HEK293 (cell line): ENCODE measurements around the gene PDK2.

ENCODE experiments used
- GFI1B ChIP-seq: fragments of 450-650 bp; formaldehyde crosslinking; IDR thresholded peaks from 2 replicates; pipeline ENCODE4 v1.5.1; 2016; ENCODE audit warnings: missing biosample characterization, missing genetic modification characterization
- HOXD13 ChIP-seq: sonication (generic); formaldehyde crosslinking; IDR thresholded peaks from 2 replicates; pipeline ENCODE4 v1.8.0; 2022; ENCODE audit warnings: missing genetic modification reagents, borderline replicate concordance
- INSM2 ChIP-seq: fragments of 450-650 bp; formaldehyde crosslinking; IDR thresholded peaks from 2 replicates; pipeline ENCODE4 v1.5.1; 2016; ENCODE audit warnings: missing biosample characterization, missing genetic modification characterization
- KLF16 ChIP-seq: fragments of 450-650 bp; formaldehyde crosslinking; IDR thresholded peaks from 2 replicates; pipeline ENCODE4 v1.5.1; 2017; ENCODE audit warnings: missing biosample characterization, missing genetic modification characterization
- SETDB1 ChIP-seq: IDR thresholded peaks from one replicate; pipeline ENCODE4 v1.6.1; 2017; ENCODE audit warnings: mild to moderate bottlenecking, low read length, moderate library complexity, mixed read lengths; ENCODE audit not compliant: insufficient read length
- ZBTB20 ChIP-seq: fragments of 450-650 bp; formaldehyde crosslinking; IDR thresholded peaks from 2 replicates; pipeline ENCODE4 v1.5.1; 2016; ENCODE audit warnings: missing biosample characterization, missing genetic modification characterization
- ZBTB7A ChIP-seq: fragments of 450-650 bp; formaldehyde crosslinking; IDR thresholded peaks from 2 replicates; pipeline ENCODE4 v1.5.1; 2016; ENCODE audit warnings: low read depth, missing biosample characterization, missing genetic modification characterization
- ZFP41 ChIP-seq: fragments of 450-650 bp; formaldehyde crosslinking; IDR thresholded peaks from 2 replicates; pipeline ENCODE4 v1.5.1; 2016; ENCODE audit warnings: missing biosample characterization, missing genetic modification characterization, borderline replicate concordance
- ZIC2 ChIP-seq: fragments of 450-650 bp; formaldehyde crosslinking; IDR thresholded peaks from 2 replicates; pipeline ENCODE4 v1.5.1; 2016; ENCODE audit warnings: missing biosample characterization, missing genetic modification characterization
- ZNF16 ChIP-seq: fragments of 450-650 bp; formaldehyde crosslinking; IDR thresholded peaks from 2 replicates; pipeline ENCODE4 v1.5.1; 2016; ENCODE audit warnings: low read depth, missing biosample characterization, missing genetic modification characterization
- ZNF2 ChIP-seq: fragments of 450-650 bp; formaldehyde crosslinking; IDR thresholded peaks from 2 replicates; pipeline ENCODE4 v1.5.1; 2016; ENCODE audit warnings: missing biosample characterization, missing genetic modification characterization
- ZNF302 ChIP-seq: fragments of 450-650 bp; formaldehyde crosslinking; IDR thresholded peaks from 2 replicates; pipeline ENCODE4 v1.5.1; 2016; ENCODE audit warnings: missing biosample characterization, missing genetic modification characterization, low read depth
- ZNF350 ChIP-seq: fragments of 450-650 bp; formaldehyde crosslinking; IDR thresholded peaks from 2 replicates; pipeline ENCODE4 v1.5.0; 2017; ENCODE audit warnings: missing biosample characterization, mild to moderate bottlenecking, missing genetic modification characterization
- ZNF394 ChIP-seq: fragments of 450-650 bp; formaldehyde crosslinking; IDR thresholded peaks from 2 replicates; pipeline ENCODE4 v1.5.1; 2016; ENCODE audit warnings: missing biosample characterization, missing genetic modification characterization, mild to moderate bottlenecking, moderate library complexity, borderline replicate concordance
- ZNF404 ChIP-seq: fragments of 450-650 bp; formaldehyde crosslinking; IDR thresholded peaks from 2 replicates; pipeline ENCODE4 v1.5.1; 2017; ENCODE audit warnings: missing biosample characterization, missing genetic modification characterization
- ZNF529 ChIP-seq: fragments of 450-650 bp; formaldehyde crosslinking; IDR thresholded peaks from 2 replicates; pipeline ENCODE4 v1.5.1; 2017; ENCODE audit warnings: missing genetic modification characterization, missing biosample characterization; ENCODE audit not compliant: insufficient replicate concordance
- ZNF629 ChIP-seq: fragments of 450-650 bp; formaldehyde crosslinking; IDR thresholded peaks from 2 replicates; pipeline ENCODE4 v1.5.1; 2017; ENCODE audit warnings: missing biosample characterization, missing genetic modification characterization
- ZNF701 ChIP-seq: fragments of 450-650 bp; formaldehyde crosslinking; IDR thresholded peaks from 2 replicates; pipeline ENCODE4 v1.5.1; 2016; ENCODE audit warnings: missing biosample characterization, missing genetic modification characterization
- ZNF707 ChIP-seq: fragments of 450-650 bp; formaldehyde crosslinking; IDR thresholded peaks from 2 replicates; pipeline ENCODE4 v1.5.1; 2016; ENCODE audit warnings: missing biosample characterization, missing genetic modification characterization
- ZNF830 ChIP-seq: fragments of 450-650 bp; IDR thresholded peaks from 2 replicates; pipeline ENCODE4 v1.5.0; 2018; ENCODE audit warnings: missing biosample characterization, missing genetic modification characterization, low read depth, mild to moderate bottlenecking, moderate library complexity
- ZNF843 ChIP-seq: fragments of 450-650 bp; formaldehyde crosslinking; IDR thresholded peaks from 2 replicates; pipeline ENCODE4 v1.5.1; 2016; ENCODE audit warnings: missing biosample characterization, missing genetic modification characterization
- ZSCAN18 ChIP-seq: fragments of 450-650 bp; formaldehyde crosslinking; IDR thresholded peaks from 2 replicates; pipeline ENCODE4 v1.5.1; 2016; ENCODE audit warnings: missing biosample characterization, missing genetic modification characterization
- TF ChIP-seq, protein P1 (sequence below): fragments of 450-650 bp; formaldehyde crosslinking; IDR thresholded peaks from 2 replicates; pipeline ENCODE4 v1.5.1; 2016; ENCODE audit warnings: missing biosample characterization, missing genetic modification characterization
- TF ChIP-seq, protein P2 (sequence below): fragments of 450-650 bp; formaldehyde crosslinking; IDR thresholded peaks from 2 replicates; pipeline ENCODE4 v1.5.1; 2016; ENCODE audit warnings: missing biosample characterization, missing genetic modification characterization
- TF ChIP-seq, protein P3 (sequence below): fragments of 450-650 bp; formaldehyde crosslinking; IDR thresholded peaks from 2 replicates; pipeline ENCODE4 v1.5.1; 2016; ENCODE audit warnings: missing biosample characterization, missing genetic modification characterization

Gene PDK2

DNA sequence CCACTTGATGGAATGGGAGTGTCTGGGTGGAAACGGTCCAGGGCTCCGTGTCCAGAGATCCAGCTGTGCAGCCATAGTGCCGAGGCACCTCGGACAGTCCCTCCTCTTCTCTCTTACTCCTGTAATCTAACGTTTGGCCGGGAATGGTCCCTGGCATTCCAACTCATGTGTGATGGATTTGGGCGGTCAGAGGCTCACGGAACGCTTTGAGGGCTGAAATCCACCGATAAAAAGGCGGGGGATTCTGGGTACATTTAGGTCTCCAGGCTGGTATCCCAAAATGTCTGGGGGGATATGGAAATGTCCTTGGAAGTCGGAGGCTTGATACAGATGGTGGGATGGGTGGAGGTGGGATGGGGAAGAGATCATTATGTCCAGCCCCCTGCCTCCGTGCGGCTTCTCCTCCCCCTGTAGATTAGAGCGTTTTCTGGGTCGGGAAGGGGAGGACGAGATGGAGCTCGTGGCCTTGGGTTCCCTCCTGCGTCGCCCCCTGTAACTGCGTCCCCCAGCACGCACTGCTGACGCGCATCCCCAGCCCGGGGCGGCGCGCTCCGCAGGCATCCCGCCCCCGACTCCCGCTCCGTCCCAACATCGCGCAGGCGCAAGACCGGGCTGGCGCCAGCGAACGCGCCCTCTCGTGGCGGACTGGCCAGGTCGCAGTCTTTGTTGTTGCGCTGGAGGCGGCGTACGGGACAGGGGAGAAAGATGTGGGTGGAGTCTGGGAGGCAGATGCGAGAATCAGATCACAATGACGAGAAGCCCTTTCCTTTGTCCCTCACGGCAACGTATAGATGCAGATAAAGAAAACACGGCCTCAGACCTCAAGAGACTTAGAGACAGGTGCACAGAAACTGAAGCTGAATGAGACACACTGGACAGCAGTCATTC lies 66.1 kb downstream of the PDK2 start (continued):
- TF ChIP-seq, protein P1, sequence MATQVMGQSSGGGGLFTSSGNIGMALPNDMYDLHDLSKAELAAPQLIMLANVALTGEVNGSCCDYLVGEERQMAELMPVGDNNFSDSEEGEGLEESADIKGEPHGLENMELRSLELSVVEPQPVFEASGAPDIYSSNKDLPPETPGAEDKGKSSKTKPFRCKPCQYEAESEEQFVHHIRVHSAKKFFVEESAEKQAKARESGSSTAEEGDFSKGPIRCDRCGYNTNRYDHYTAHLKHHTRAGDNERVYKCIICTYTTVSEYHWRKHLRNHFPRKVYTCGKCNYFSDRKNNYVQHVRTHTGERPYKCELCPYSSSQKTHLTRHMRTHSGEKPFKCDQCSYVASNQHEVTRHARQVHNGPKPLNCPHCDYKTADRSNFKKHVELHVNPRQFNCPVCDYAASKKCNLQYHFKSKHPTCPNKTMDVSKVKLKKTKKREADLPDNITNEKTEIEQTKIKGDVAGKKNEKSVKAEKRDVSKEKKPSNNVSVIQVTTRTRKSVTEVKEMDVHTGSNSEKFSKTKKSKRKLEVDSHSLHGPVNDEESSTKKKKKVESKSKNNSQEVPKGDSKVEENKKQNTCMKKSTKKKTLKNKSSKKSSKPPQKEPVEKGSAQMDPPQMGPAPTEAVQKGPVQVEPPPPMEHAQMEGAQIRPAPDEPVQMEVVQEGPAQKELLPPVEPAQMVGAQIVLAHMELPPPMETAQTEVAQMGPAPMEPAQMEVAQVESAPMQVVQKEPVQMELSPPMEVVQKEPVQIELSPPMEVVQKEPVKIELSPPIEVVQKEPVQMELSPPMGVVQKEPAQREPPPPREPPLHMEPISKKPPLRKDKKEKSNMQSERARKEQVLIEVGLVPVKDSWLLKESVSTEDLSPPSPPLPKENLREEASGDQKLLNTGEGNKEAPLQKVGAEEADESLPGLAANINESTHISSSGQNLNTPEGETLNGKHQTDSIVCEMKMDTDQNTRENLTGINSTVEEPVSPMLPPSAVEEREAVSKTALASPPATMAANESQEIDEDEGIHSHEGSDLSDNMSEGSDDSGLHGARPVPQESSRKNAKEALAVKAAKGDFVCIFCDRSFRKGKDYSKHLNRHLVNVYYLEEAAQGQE (tag by site-specific recombination), result peak; percentile 11; the same call in 1 of the 2 replicates
- TF ChIP-seq ZSCAN18 (tag by site-specific recombination) (no peak), ZNF529 (no peak), ZBTB7A (tag by site-specific recombination) (peak; percentile 63; the same call in 1 of the 2 replicates), ZFP41 (tag by site-specific recombination) (no peak), ZNF629 (tag by site-specific recombination) (peak; percentile 80), SETDB1 (no peak), ZNF394 (tag by site-specific recombination) (peak; percentile 41; the same call in 1 of the 2 replicates), ZNF701 (tag by site-specific recombination) (no peak), ZBTB20 (tag by site-specific recombination) (peak; percentile 92), ZNF350 (tag by site-specific recombination) (no peak), INSM2 (peak; percentile 56; the same call in 1 of the 2 replicates), ZNF830 (tag by site-specific recombination) (no peak), ZNF707 (no peak), ZNF2 (tag by site-specific recombination) (peak; percentile 40), KLF16 (tag by site-specific recombination) (0 out of 2 replicates have a peak, but pooled peaks have one; percentile 51), ZNF302 (tag by site-specific recombination) (no peak), ZNF404 (tag by site-specific recombination) (no peak), GFI1B (tag by site-specific recombination) (no peak), HOXD13 (no peak), ZNF843 (tag by site-specific recombination) (peak; percentile 56), ZIC2 (tag by site-specific recombination) (peak; percentile 78), ZNF16 (tag by site-specific recombination) (no peak)
- TF ChIP-seq, protein P2, sequence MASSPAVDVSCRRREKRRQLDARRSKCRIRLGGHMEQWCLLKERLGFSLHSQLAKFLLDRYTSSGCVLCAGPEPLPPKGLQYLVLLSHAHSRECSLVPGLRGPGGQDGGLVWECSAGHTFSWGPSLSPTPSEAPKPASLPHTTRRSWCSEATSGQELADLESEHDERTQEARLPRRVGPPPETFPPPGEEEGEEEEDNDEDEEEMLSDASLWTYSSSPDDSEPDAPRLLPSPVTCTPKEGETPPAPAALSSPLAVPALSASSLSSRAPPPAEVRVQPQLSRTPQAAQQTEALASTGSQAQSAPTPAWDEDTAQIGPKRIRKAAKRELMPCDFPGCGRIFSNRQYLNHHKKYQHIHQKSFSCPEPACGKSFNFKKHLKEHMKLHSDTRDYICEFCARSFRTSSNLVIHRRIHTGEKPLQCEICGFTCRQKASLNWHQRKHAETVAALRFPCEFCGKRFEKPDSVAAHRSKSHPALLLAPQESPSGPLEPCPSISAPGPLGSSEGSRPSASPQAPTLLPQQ (tag by site-specific recombination), result peak; percentile 54
- TF ChIP-seq, protein P3, sequence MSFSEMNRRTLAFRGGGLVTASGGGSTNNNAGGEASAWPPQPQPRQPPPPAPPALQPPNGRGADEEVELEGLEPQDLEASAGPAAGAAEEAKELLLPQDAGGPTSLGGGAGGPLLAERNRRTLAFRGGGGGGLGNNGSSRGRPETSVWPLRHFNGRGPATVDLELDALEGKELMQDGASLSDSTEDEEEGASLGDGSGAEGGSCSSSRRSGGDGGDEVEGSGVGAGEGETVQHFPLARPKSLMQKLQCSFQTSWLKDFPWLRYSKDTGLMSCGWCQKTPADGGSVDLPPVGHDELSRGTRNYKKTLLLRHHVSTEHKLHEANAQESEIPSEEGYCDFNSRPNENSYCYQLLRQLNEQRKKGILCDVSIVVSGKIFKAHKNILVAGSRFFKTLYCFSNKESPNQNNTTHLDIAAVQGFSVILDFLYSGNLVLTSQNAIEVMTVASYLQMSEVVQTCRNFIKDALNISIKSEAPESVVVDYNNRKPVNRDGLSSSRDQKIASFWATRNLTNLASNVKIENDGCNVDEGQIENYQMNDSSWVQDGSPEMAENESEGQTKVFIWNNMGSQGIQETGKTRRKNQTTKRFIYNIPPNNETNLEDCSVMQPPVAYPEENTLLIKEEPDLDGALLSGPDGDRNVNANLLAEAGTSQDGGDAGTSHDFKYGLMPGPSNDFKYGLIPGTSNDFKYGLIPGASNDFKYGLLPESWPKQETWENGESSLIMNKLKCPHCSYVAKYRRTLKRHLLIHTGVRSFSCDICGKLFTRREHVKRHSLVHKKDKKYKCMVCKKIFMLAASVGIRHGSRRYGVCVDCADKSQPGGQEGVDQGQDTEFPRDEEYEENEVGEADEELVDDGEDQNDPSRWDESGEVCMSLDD (tag by site-specific recombination), result peak; percentile 60; the same call in 1 of the 2 replicates
